Natural killer cell (primary cell): ENCODE data around the gene OR51G2. TPM values are rescaled to one million over a fixed set of nuclear protein-coding genes. Genes with fewer than 3 reads are reported as not detected.

Experiments
- ATAC-seq, 3 donors: fragments of 150-1000 bp in 2 of 3; fragments of 200-7000 bp in 1 of 3; cut with Tn5 transposase; 1 replicate in 1 of 3; 2 replicates in 2 of 3; pipeline ENCODE4 v1.10.0; 2021; ENCODE audit warnings: mild to moderate bottlenecking in 2 of 3, moderate library complexity in 2 of 3
- DNase-seq, 2 donors: peaks; one replicate each; pipeline versions ENCODE4 v3.0.0 to v3.0.0-alpha.2; 2013 to 2021; ENCODE audit warnings: mixed read lengths in 1 of 2
- H3K27ac ChIP-seq: one replicate; pipeline ENCODE4 v1.5.1; 2013; ENCODE audit warnings: mild to moderate bottlenecking, low read length
- H3K27me3 ChIP-seq: one replicate; pipeline ENCODE4 v1.6.1; 2013; ENCODE audit warnings: low read length; ENCODE audit not compliant: control insufficient read depth, insufficient read depth
- H3K36me3 ChIP-seq: one replicate; pipeline ENCODE4 v1.6.1; 2013; ENCODE audit warnings: low read length; ENCODE audit not compliant: control insufficient read depth, insufficient read depth
- H3K4me1 ChIP-seq: one replicate; pipeline ENCODE4 v1.6.1; 2013; ENCODE audit warnings: low read length; ENCODE audit not compliant: control insufficient read depth, insufficient read depth
- H3K4me3 ChIP-seq: one replicate; pipeline ENCODE4 v1.5.1; 2013; ENCODE audit warnings: low read length
- H3K9me3 ChIP-seq: one replicate; pipeline ENCODE4 v1.6.1; 2013; ENCODE audit warnings: low read length; ENCODE audit not compliant: control insufficient read depth, insufficient read depth
- H3K27ac Mint-ChIP-seq, 2 donors: one replicate each; pipeline ENCODE4 v1.8.0; 2022; ENCODE audit warnings: mild to moderate bottlenecking in 2 of 2, mixed read lengths in 2 of 2, moderate library complexity in 1 of 2
- H3K27me3 Mint-ChIP-seq, 2 donors: one replicate each; pipeline ENCODE4 v1.8.0; 2022; ENCODE audit warnings: low read depth in 2 of 2, mixed read lengths in 2 of 2
- H3K36me3 Mint-ChIP-seq: one replicate; pipeline ENCODE4 v1.8.0; 2022; ENCODE audit warnings: mixed read lengths
- H3K4me1 Mint-ChIP-seq, 2 donors: one replicate each; pipeline ENCODE4 v1.8.0; 2022; ENCODE audit warnings: mixed read lengths in 2 of 2
- H3K4me3 Mint-ChIP-seq: one replicate; pipeline ENCODE4 v1.8.0; 2022; ENCODE audit warnings: mild to moderate bottlenecking, moderate library complexity, mixed read lengths
- H3K9me3 Mint-ChIP-seq, 2 donors: one replicate each; pipeline ENCODE4 v1.8.0; 2022; ENCODE audit warnings: mixed read lengths in 2 of 2
- WGBS: methylation state at CpG from one replicate; pipeline ENCODE4 v1.1.7; 2013; ENCODE audit warnings: missing lambda C conversion rate; ENCODE audit not compliant: insufficient coverage; 5-methylcytosine and 5-hydroxymethylcytosine counted together
- intact Hi-C: fragments of 100-400 bp; cut with micrococcal nuclease; formaldehyde crosslinking; loops from one replicate; pipeline ENCODE4 v1.14.2; 2022
- total RNA-seq, 4 donors: library from RNA; stranded (reverse); fragments of 120-200 nt in 1 of 4; gene quantifications; one replicate each; pipeline versions ENCODE4 v1.2.3 to v1.2.4, GENCODE V29; 2013 to 2022
- TF ChIP-seq, protein P1 (sequence below): fragments of 200-600 bp; IDR thresholded peaks from one replicate; pipeline ENCODE4 v1.8.0; 2022; ENCODE audit warnings: antibody characterized with exemption

OR51G2 gene
- total RNA-seq, 3 donors from 2014 or later (not counting 1 experiment from before 2014, with no cell fraction given): not detected

GRCh38 chr11:4887591-4887990, 31.6 kb downstream of the OR51G2 start:
- Histone ChIP-seq H3K27me3 (no peaks in the 10 kb centered on the region), H3K4me1 (no peaks in the 10 kb centered on the region), H3K27ac (no peak overlapping the region), H3K9me3 (no peaks in the 10 kb centered on the region), H3K36me3 (no peaks in the 10 kb centered on the region), H3K4me3 (no peak overlapping the region)
- 0% methylated on average over 1 of the region's 1 CpG for WGBS
- Mint-ChIP-seq H3K9me3 (peaks cover 0 to 8% of the 10 kb centered on the region in 2 donors), H3K27ac (no peak overlapping the region), H3K27me3 (no peaks in the 10 kb centered on the region), H3K4me1 (no peaks in the 10 kb centered on the region), H3K36me3 (no peaks in the 10 kb centered on the region), H3K4me3 (no peak overlapping the region)
- DNase-seq (no peak), ATAC-seq (no peak)
- TF ChIP-seq, protein P1, sequence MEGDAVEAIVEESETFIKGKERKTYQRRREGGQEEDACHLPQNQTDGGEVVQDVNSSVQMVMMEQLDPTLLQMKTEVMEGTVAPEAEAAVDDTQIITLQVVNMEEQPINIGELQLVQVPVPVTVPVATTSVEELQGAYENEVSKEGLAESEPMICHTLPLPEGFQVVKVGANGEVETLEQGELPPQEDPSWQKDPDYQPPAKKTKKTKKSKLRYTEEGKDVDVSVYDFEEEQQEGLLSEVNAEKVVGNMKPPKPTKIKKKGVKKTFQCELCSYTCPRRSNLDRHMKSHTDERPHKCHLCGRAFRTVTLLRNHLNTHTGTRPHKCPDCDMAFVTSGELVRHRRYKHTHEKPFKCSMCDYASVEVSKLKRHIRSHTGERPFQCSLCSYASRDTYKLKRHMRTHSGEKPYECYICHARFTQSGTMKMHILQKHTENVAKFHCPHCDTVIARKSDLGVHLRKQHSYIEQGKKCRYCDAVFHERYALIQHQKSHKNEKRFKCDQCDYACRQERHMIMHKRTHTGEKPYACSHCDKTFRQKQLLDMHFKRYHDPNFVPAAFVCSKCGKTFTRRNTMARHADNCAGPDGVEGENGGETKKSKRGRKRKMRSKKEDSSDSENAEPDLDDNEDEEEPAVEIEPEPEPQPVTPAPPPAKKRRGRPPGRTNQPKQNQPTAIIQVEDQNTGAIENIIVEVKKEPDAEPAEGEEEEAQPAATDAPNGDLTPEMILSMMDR: no peak
- intact Hi-C loops: no loop called here

- TF ChIP-seq, protein P1: no peak
- Mint-ChIP-seq H3K9me3 (peaks cover 0 to 8% of the 10 kb centered on the region in 2 donors), H3K4me3 (no peak overlapping the region), H3K36me3 (no peaks in the 10 kb centered on the region), H3K27me3 (no peaks in the 10 kb centered on the region), H3K27ac (no peak overlapping the region), H3K4me1 (no peaks in the 10 kb centered on the region)
- ATAC-seq (no peak), DNase-seq (no peak)
- no peak overlapping the region for H3K4me3 ChIP-seq
- intact Hi-C loops: no loop called here
- no peaks in the 10 kb centered on the region for H3K27me3 ChIP-seq
- H3K4me1 ChIP-seq: no peaks in the 10 kb centered on the region
- no peak overlapping the region for H3K27ac ChIP-seq
- H3K9me3 ChIP-seq: no peaks in the 10 kb centered on the region
- H3K36me3 ChIP-seq: no peaks in the 10 kb centered on the region
- 16% methylated on average over 2 of the region's 3 CpGs for WGBS
These were observed 33.0 kb downstream of the OR51G2 start for GRCh38 chr11:4886186-4886585.

- Histone ChIP-seq H3K27ac (no peak overlapping the region), H3K9me3 (no peaks in the 10 kb centered on the region), H3K4me3 (no peak overlapping the region), H3K4me1 (no peaks in the 10 kb centered on the region), H3K27me3 (no peaks in the 10 kb centered on the region), H3K36me3 (no peaks in the 10 kb centered on the region)
- DNase-seq (no peak), ATAC-seq (no peak)
- TF ChIP-seq, protein P1: no peak
- no peaks in the 10 kb centered on the region for H3K4me1 Mint-ChIP-seq
- H3K27ac Mint-ChIP-seq: no peak overlapping the region
- no peaks in the 10 kb centered on the region for H3K27me3 Mint-ChIP-seq
- no peaks in the 10 kb centered on the region for H3K36me3 Mint-ChIP-seq
- whole genome bisulfite sequencing: 91% methylated on average over 3 of the region's 3 CpGs
- no peaks in the 10 kb centered on the region for H3K9me3 Mint-ChIP-seq
- no peak overlapping the region for H3K4me3 Mint-ChIP-seq
- intact Hi-C loops: no loop called here
These were observed 34.8 kb downstream of the OR51G2 start for GRCh38 chr11:4884361-4884760.

GRCh38 chr11:4882543-4882942, 36.6 kb downstream of the OR51G2 start:
- H3K4me3 Mint-ChIP-seq: no peak overlapping the region
- 91% methylated on average over 5 of the region's 5 CpGs for WGBS
- no peak for DNase-seq
- H3K27me3 ChIP-seq: no peaks in the 10 kb centered on the region
- no peaks in the 10 kb centered on the region for H3K4me1 ChIP-seq
- H3K4me1 Mint-ChIP-seq: no peaks in the 10 kb centered on the region
- no peaks in the 10 kb centered on the region for H3K27me3 Mint-ChIP-seq
- no peaks in the 10 kb centered on the region for H3K9me3 Mint-ChIP-seq
- H3K27ac Mint-ChIP-seq: no peak overlapping the region
- no peaks in the 10 kb centered on the region for H3K36me3 ChIP-seq
- no peaks in the 10 kb centered on the region for H3K9me3 ChIP-seq
- TF ChIP-seq, protein P1: no peak
- no peak overlapping the region for H3K4me3 ChIP-seq
- no peak overlapping the region for H3K27ac ChIP-seq
- H3K36me3 Mint-ChIP-seq: no peaks in the 10 kb centered on the region
- ATAC-seq: no peak
- intact Hi-C loops: no loop called here
